Measurements from ENCODE around the gene TNFAIP2. TPM values are rescaled to one million over a fixed set of nuclear protein-coding genes. Genes with fewer than 3 reads are reported as not detected.

Gene TNFAIP2
- total RNA-seq, 1 experiment from 2014 or later = 90.4 TPM

- DNase-seq = no peak
- peaks cover 8% of the 10 kb centered on the region for H3K36me3 ChIP-seq
- H3K27me3 ChIP-seq = no peaks in the 10 kb centered on the region
- H3K9me3 ChIP-seq = no peaks in the 10 kb centered on the region
- H3K4me3 ChIP-seq = no peak overlapping the region
Observed at GRCh38 chr14:103125098-103126070, 2.1 kb downstream of the TNFAIP2 start.

DNA sequence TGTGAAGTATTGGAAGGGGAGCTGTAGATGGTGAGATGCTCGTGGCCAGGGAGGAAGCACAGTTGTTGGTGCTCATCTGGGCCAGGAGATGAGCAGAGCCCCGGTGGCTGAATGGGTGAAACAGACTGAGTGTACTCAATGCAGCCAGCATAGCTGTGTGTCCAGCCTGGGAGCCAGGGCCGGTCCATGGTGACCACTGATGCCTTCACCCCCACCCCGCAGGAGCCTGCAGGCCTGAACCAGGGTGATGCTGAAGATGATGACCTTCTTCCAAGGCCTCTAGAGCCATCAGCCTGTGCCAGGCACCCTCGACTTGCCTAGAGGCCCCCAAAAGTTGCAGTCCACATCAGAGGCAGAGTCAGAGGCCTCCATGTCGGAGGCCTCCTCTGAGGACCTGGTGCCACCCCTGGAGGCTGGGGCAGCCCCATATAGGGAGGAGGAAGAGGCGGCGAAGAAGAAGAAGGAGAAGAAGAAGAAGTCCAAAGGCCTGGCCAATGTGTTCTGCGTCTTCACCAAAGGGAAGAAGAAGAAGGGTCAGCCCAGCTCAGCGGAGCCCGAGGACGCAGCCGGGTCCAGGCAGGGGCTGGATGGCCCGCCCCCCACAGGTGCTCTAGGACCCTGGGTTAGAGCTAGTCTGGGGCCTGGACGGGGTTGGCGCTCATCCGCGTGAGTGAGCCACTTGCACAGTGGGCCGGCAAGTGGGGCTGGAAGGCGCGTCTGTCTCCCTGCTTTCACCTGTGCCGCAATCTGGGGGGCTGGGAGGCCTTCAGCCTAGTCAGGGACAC lies 3.0 kb downstream of the TNFAIP2 start:
- H3K9me3 ChIP-seq = no peaks in the 10 kb centered on the region
- no peak for DNase-seq
- no peak overlapping the region for H3K4me3 ChIP-seq
- no peaks in the 10 kb centered on the region for H3K27me3 ChIP-seq
- H3K36me3 ChIP-seq = peaks cover 8% of the 10 kb centered on the region

- Histone ChIP-seq H3K9me3 (no peaks in the 10 kb centered on the region), H3K27me3 (no peaks in the 10 kb centered on the region), H3K4me3 (no peak overlapping the region), H3K36me3 (peaks cover 8% of the 10 kb centered on the region)
- DNase-seq = no peak
Observed at GRCh38 chr14:103126873-103127304, 3.6 kb downstream of the TNFAIP2 start.

DNA sequence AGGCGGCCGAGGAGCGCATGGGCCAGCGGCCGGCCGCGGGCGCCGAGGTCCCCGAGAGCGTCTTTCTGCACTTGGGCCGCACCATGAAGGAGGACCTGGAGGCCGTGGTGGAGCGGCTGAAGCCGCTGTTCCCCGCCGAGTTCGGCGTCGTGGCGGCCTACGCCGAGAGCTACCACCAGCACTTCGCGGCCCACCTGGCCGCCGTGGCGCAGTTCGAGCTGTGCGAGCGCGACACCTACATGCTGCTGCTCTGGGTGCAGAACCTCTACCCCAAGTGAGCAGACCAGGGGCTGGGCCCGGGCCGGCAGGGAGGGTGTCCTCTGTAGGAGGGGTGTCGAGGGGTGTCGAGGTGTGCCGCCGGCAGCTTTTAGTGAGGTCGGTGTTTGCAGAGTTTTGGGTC lies 4.1 kb downstream of the TNFAIP2 start:
- Histone ChIP-seq H3K9me3 (no peaks in the 10 kb centered on the region), H3K36me3 (peaks cover 8% of the 10 kb centered on the region), H3K27me3 (no peaks in the 10 kb centered on the region), H3K4me3 (no peak overlapping the region)
- no peak for DNase-seq

DNA sequence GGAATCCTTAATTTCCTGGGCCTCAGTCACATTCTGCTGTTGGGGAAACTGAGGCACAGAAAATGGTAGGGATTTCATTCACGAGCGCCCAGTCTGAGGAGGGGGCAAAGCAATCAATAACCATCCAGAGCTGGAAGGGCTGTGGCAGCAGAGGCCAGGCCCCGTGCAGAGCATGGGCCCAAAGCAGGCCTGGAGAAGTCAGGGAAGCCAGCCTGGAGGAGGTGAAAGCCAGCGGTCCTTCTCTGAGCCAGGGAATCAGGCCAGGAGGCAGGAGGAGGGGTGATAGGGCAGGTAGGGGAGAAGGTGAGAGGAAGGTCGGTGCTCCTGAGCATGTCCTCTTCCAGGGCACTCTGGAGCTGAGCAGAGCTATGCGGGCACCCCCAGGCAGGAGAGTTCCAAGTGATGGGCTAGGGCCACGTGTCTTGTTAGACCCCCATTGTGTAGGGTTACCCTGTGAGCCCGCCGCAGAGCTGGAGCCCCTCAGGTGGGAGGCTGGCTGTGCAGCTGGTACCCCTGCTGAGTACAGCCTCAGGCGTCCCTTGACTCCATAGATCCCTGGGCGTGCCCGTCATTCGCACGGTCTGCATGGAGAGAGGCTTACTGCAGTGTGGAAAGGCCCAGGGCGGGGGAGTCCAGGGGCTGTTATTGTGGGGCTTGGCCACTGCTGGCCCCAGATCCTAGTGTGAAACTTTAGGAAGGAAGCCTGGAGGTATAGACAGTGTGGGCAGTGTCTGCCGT lies 4.8 kb downstream of the TNFAIP2 start:
- no peaks in the 10 kb centered on the region for H3K27me3 ChIP-seq
- H3K9me3 ChIP-seq = no peaks in the 10 kb centered on the region
- peaks cover 10% of the 10 kb centered on the region for H3K36me3 ChIP-seq
- H3K4me3 ChIP-seq = no peak overlapping the region
- no peak for DNase-seq

GRCh38 chr14:103128631-103129300 lies 5.5 kb downstream of the TNFAIP2 start:
- Histone ChIP-seq H3K36me3 (peaks cover 11% of the 10 kb centered on the region), H3K9me3 (no peaks in the 10 kb centered on the region), H3K27me3 (no peaks in the 10 kb centered on the region), H3K4me3 (no peak overlapping the region)
- peak; percentile 88 for DNase-seq

DNA sequence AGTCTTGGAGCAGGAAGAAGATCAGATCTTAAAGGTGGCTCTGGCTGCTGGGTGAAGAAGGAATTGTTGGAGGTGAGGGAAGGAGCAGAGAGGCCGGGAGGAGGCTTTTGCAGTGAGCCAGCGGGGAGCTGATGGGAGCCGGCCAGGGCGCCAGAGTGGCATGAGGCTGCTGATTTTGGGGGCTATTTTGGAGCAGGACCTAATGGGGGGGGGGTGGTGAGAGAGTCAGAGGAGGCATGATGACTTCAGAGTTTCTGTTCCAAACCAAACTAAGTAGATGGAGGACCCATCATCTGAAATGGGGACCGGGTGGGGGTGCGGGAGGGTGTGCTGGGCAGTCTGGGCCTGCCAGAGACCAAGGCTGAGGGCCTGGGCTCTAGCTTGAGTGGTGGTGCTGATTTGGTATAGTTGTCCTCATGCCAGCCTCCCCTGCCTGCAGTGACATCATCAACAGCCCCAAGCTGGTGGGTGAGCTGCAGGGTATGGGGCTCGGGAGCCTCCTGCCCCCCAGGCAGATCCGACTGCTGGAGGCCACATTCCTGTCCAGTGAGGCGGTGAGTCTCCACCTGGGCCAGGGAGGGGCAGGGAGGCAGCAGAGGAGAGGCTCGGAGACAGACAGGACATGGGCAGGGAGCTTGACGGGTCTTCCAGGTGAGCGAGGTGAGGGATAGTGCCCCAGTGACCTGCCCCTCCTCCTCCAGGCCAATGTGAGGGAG lies 6.2 kb downstream of the TNFAIP2 start:
- H3K27me3 ChIP-seq = no peaks in the 10 kb centered on the region
- no peak overlapping the region for H3K4me3 ChIP-seq
- H3K9me3 ChIP-seq = no peaks in the 10 kb centered on the region
- DNase-seq = no peak
- H3K36me3 ChIP-seq = peaks cover 11% of the 10 kb centered on the region

DNA sequence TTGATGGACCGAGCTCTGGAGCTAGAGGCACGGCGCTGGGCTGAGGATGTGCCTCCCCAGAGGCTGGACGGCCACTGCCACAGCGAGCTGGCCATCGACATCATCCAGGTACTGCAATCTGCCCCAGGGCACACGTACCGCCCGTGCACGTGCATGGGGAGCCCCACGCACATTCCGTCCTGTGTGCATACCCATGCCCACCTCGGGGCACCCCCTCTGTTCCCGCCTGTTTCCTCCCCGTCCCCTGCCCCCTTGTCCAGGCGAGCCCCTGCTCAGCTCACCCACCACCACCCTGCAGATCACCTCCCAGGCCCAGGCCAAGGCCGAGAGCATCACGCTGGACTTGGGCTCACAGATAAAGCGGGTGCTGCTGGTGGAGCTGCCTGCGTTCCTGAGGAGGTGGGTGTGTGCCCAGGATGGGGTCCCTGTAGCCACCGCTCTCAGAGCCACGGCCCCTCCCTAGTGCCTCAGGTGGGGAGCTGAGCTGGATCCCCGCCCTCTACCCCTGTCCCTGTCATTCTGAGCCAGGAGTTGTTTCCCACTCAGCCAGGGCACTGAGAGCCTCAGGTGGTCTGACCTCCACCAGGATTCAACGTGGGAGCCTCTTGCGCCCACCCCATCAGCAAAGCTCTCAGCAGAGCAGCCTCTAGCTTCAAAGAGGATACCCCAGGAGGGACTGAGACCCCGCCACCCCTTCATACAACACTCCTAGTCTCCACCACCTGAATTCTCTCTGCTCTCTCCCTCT lies 6.9 kb downstream of the TNFAIP2 start:
- no peak overlapping the region for H3K4me3 ChIP-seq
- DNase-seq = no peak
- peaks cover 11% of the 10 kb centered on the region for H3K36me3 ChIP-seq
- no peaks in the 10 kb centered on the region for H3K9me3 ChIP-seq
- no peaks in the 10 kb centered on the region for H3K27me3 ChIP-seq

DNA sequence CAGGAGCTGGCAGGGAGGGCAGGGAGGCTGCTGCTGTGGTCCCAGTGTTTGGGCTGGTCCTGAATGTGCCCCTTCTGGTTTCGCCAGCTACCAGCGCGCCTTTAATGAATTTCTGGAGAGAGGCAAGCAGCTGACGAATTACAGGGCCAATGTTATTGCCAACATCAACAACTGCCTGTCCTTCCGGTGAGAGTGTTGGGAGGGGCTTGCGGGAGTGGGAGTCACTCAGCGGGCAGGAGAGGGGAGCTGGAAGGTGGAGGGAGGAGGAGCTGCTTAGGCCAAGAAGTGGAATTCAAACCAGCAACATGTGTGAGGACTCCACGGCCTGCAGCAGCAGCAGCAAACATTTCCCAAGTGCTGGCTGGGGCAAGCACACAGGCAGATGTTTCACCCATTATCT lies 7.7 kb downstream of the TNFAIP2 start:
- peak; percentile 54 for DNase-seq

DNA sequence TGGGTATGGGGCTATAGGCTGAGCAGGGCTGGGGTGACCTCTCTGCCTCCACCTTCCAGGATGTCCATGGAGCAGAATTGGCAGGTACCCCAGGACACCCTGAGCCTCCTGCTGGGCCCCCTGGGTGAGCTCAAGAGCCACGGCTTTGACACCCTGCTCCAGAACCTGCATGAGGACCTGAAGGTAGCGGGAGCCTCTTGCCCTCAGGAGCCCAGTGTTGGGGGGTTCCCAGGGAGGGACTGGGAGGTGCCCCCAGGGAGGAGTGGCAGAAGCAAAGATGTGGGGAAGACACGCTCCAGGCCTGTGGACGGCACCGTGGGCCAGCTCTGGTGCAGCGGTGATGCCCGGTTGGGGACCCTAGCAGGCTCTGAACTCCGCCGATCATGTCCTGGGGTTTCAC lies 8.3 kb downstream of the TNFAIP2 start:
- H3K4me3 ChIP-seq = no peak overlapping the region
- H3K27me3 ChIP-seq = no peaks in the 10 kb centered on the region
- no peaks in the 10 kb centered on the region for H3K9me3 ChIP-seq
- no peak for DNase-seq
- H3K36me3 ChIP-seq = peaks cover 14% of the 10 kb centered on the region

More for the DNA sequence above, 7.7 kb downstream of the TNFAIP2 start:
- no peak overlapping the region for H3K4me3 ChIP-seq
- no peaks in the 10 kb centered on the region for H3K27me3 ChIP-seq
- H3K9me3 ChIP-seq = no peaks in the 10 kb centered on the region
- H3K36me3 ChIP-seq = peaks cover 14% of the 10 kb centered on the region

DNA sequence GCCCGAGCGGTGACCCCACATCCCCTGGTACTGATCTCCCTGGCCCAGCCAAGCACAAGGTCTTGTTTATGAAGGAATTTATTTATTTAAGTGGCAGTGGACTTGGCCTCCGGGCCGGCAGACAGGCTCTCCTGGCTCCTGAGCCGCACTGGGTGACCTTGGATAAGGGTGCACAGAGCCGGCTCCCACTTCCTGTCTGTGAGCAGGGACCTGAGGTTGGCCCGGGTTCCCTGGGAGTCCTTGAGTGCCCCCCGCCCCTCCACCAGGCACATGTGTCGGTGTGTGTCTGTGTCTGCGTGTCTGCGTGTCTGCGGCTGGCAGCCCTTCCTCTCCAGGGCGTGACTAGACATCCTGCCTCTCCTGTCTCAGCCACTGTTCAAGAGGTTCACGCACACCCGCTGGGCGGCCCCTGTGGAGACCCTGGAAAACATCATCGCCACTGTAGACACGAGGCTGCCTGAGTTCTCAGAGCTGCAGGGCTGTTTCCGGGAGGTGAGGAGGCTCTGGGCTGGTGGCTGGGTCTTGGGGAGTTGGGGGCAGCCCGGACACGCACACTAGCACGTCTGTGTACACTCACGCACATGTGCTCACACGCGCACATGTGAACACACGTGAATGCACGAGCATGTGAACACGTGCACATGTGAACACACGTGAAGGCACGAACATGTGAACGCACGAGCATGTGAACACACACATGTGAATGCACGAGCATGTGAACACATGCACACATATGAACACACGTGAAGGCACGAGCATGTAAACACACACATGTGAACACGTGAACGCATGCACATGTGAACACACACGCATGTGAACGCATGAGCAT lies 9.3 kb downstream of the TNFAIP2 start:
- Histone ChIP-seq H3K36me3 (peaks cover 16% of the 10 kb centered on the region), H3K27me3 (no peaks in the 10 kb centered on the region), H3K4me3 (no peak overlapping the region), H3K9me3 (no peaks in the 10 kb centered on the region)
- no peak for DNase-seq

DNA sequence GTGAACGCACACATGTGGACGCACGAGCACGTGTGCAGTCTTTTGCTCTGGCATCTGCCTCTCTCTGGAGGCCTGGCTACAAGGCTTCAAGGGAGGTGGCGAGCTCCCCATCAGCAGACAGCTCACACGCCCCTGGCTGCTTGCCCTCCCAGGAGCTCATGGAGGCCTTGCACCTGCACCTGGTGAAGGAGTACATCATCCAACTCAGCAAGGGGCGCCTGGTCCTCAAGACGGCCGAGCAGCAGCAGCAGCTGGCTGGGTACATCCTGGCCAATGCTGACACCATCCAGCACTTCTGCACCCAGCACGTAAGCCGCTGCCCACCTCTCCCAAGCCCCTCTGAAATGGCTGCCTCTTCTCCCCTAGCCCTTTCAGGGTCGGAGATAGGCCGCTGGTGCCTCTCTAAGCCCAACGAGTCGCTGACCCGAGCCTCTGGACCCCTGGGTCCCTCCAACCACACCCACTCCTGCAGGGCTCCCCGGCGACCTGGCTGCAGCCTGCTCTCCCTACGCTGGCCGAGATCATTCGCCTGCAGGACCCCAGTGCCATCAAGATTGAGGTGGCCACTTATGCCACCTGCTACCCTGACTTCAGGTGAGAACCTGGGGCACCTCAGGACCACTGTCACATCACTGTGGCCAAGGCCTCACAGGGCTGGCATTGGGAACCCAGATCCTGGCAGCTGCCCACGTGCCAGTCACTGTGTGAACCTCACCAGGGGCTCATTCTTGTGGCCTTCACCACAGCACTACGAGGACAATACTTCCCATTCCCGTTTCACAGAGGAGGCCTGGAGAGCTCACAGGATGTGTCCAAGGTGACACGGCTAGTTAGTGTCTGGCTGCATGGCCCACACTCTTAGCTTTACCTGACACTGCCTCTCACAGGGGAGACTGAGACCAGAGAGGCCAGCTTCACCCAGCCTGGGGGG lies 10.2 kb downstream of the TNFAIP2 start:
- Histone ChIP-seq H3K9me3 (no peaks in the 10 kb centered on the region), H3K36me3 (peaks cover 10% of the 10 kb centered on the region), H3K27me3 (no peaks in the 10 kb centered on the region), H3K4me3 (no peak overlapping the region)
- no peak for DNase-seq

GRCh38 chr14:103134405-103134804 lies 11.1 kb downstream of the TNFAIP2 start:
- H3K4me3 ChIP-seq = no peak overlapping the region

More at GRCh38 chr14:103134405-103134804, 11.1 kb downstream of the TNFAIP2 start:
- Histone ChIP-seq H3K36me3 (peaks cover 10% of the 10 kb centered on the region), H3K9me3 (no peaks in the 10 kb centered on the region), H3K27me3 (no peaks in the 10 kb centered on the region)
- DNase-seq = no peak
